ENCODE data around the gene DALRD3.
A peak's percentile ranks its signal among the peaks of the same experiment; 100 is the strongest.

The DALRD3 gene

GRCh38 chr3:49017229-49017970 is 980 bp downstream of the DALRD3 start:
- peak; percentile 34 for DNase-seq (ENCODE audit: low read depth)
- H3K4me3 ChIP-seq (ENCODE audit: low read length) = peak overlapping the region; percentile 72
- TF ChIP-seq CTCF (IDR thresholded peaks at IDR 0.05; ENCODE audit: insufficient read depth, low read depth, low read length, missing control alignments) = no peak

- H3K4me3 ChIP-seq (ENCODE audit: low read length) = no peak overlapping the region
- no peak for DNase-seq (ENCODE audit: low read depth)
- no peak for TF ChIP-seq CTCF (IDR thresholded peaks at IDR 0.05; ENCODE audit: insufficient read depth, low read depth, low read length, missing control alignments)
Measured at GRCh38 chr3:49016414-49017228, 1.8 kb downstream of the DALRD3 start.

- H3K4me3 ChIP-seq (ENCODE audit: low read length) = no peak overlapping the region
- DNase-seq (ENCODE audit: low read depth) = peak; percentile 74
- TF ChIP-seq CTCF (IDR thresholded peaks at IDR 0.05; ENCODE audit: insufficient read depth, low read depth, low read length, missing control alignments) = no peak
Measured at GRCh38 chr3:49015765-49016164, 2.6 kb downstream of the DALRD3 start.

GRCh38 chr3:49015072-49015471 is 3.3 kb downstream of the DALRD3 start:
- no peak for DNase-seq (ENCODE audit: low read depth)
- H3K4me3 ChIP-seq (ENCODE audit: low read length) = no peak overlapping the region
- no peak for TF ChIP-seq CTCF (IDR thresholded peaks at IDR 0.05; ENCODE audit: insufficient read depth, low read depth, low read length, missing control alignments)

- peak; percentile 60 for TF ChIP-seq CTCF (IDR thresholded peaks at IDR 0.05; ENCODE audit: insufficient read depth, low read depth, low read length, missing control alignments)
- peak; percentile 64 for DNase-seq (ENCODE audit: low read depth)
- H3K4me3 ChIP-seq (ENCODE audit: low read length) = no peak overlapping the region
Measured at GRCh38 chr3:49013738-49014660, 4.4 kb downstream of the DALRD3 start.

- H3K4me3 ChIP-seq (ENCODE audit: low read length) = no peak overlapping the region
- DNase-seq (ENCODE audit: low read depth) = no peak
- no peak for TF ChIP-seq CTCF (IDR thresholded peaks at IDR 0.05; ENCODE audit: insufficient read depth, low read depth, low read length, missing control alignments)
Measured at GRCh38 chr3:49013113-49013737, 5.2 kb downstream of the DALRD3 start.
